ENCODE results near the gene PCYT1A.

DNA sequence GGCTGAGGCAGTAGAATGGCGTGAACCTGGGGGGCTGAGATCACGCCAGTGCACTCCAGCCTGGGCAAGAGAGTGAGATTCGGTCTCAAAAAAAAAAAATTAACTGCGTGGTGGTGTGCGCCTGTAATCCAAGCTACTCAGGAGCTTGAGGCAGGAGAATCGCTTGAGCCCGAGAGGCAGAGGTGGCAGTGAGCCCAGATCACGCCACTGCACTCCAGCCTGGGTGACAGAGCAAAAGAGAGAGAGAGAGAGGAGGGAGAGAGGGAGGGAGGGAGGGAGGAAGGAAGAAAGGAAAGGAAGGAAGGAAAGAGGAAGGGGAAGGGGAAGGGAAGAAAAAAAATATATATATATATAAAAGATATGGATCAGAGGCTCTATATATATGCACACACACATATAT, 44.6 kb upstream of the PCYT1A start:
- TF ChIP-seq, protein P1, sequence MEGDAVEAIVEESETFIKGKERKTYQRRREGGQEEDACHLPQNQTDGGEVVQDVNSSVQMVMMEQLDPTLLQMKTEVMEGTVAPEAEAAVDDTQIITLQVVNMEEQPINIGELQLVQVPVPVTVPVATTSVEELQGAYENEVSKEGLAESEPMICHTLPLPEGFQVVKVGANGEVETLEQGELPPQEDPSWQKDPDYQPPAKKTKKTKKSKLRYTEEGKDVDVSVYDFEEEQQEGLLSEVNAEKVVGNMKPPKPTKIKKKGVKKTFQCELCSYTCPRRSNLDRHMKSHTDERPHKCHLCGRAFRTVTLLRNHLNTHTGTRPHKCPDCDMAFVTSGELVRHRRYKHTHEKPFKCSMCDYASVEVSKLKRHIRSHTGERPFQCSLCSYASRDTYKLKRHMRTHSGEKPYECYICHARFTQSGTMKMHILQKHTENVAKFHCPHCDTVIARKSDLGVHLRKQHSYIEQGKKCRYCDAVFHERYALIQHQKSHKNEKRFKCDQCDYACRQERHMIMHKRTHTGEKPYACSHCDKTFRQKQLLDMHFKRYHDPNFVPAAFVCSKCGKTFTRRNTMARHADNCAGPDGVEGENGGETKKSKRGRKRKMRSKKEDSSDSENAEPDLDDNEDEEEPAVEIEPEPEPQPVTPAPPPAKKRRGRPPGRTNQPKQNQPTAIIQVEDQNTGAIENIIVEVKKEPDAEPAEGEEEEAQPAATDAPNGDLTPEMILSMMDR (IDR thresholded peaks at IDR 0.05) = no peak
- no peak for TF ChIP-seq POLR2A (IDR thresholded peaks at IDR 0.05)
